ENCODE data around the gene STPG3. TPM values are rescaled to one million over a fixed set of nuclear protein-coding genes. Genes with fewer than 3 reads are reported as not detected.

STPG3 gene
- total and polyA plus RNA-seq, 2 of the 13 experiments (the other 11 are each of a cell fraction or from before 2014, with no cell fraction given), result not detected

DNA sequence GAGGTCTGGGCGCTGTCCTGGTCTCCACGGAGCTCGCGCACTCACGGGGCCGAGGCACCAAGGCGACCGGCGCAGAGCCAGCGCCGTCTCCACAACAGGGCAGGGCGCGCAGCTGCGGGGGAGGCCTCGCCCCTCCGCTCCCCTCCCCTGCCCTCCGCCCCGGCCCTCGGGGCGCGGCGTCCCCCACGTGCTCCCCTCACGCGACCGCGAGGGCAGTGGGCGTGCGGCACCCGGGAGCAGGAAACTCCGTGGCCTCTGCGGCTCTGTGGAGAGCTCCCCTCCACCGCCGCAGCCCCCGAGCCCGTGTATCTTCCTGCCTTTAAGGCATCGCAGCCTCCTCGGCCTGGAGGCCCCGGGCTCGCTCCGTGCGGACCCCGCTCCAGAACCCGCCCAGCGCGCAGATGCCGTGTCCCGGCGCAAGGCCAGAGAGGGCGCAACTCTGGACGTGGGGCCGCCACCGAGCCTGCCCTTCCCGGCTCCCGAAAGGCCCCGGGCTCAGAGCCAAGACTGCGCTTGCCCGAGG lies 10.7 kb upstream of the STPG3 start (continued):
- TF ChIP-seq ZNF143 (CRISPR knock-in tag; IDR thresholded peaks at IDR 0.05) (peak; percentile 71), ATRX (CRISPR knock-in tag; IDR thresholded peaks at IDR 0.05; ENCODE audit: borderline replicate concordance) (no peak), ERF (CRISPR knock-in tag; IDR thresholded peaks at IDR 0.05) (no peak; the same call in 1 of the 2 replicates), ZNF350 (CRISPR knock-in tag; IDR thresholded peaks at IDR 0.05; ENCODE audit: borderline replicate concordance, low read depth) (no peak; the same call in 1 of the 2 replicates), GZF1 (CRISPR knock-in tag; IDR thresholded peaks at IDR 0.05) (peak; percentile 25; the same call in 1 of the 2 replicates), RORA (CRISPR knock-in tag; IDR thresholded peaks at IDR 0.05) (no peak), STAT5B (CRISPR knock-in tag; IDR thresholded peaks at IDR 0.05) (no peak), HNF1A (IDR thresholded peaks at IDR 0.05; ENCODE audit: low read depth) (no peak; the same call in 1 of the 2 replicates), HNF1A (CRISPR knock-in tag; IDR thresholded peaks at IDR 0.05; ENCODE audit: borderline replicate concordance) (peak; percentile 75; the same call in 1 of the 2 replicates), ZNF296 (CRISPR knock-in tag; conservative IDR thresholded peaks at IDR 0.05) (peak; percentile 57; the same call in 1 of the 2 replicates), ZNF768 (CRISPR knock-in tag; IDR thresholded peaks at IDR 0.05) (peak; percentile 82), ZNF619 (CRISPR knock-in tag; IDR thresholded peaks at IDR 0.05) (0 out of 2 replicates have a peak, but pooled peaks have one; percentile 56), EHMT2 (IDR thresholded peaks at IDR 0.05; ENCODE audit: borderline replicate concordance, low read depth, low read length) (no peak), ZNF235 (CRISPR knock-in tag; IDR thresholded peaks at IDR 0.05; ENCODE audit: borderline replicate concordance) (0 out of 2 replicates have a peak, but pooled peaks have one; percentile 71), ZNF75D (CRISPR knock-in tag; IDR thresholded peaks at IDR 0.05; ENCODE audit: borderline replicate concordance) (no peak), CHCHD3 (CRISPR knock-in tag; IDR thresholded peaks at IDR 0.05) (no peak), YEATS2 (CRISPR knock-in tag; IDR thresholded peaks at IDR 0.05; ENCODE audit: borderline replicate concordance) (no peak; the same call in 1 of the 2 replicates), SKI (IDR thresholded peaks at IDR 0.05; ENCODE audit: partially characterized antibody) (no peak), SALL1 (CRISPR knock-in tag; IDR thresholded peaks at IDR 0.05) (peak; percentile 72), PHB2 (IDR thresholded peaks at IDR 0.05; ENCODE audit: partially characterized antibody) (no peak), MED8 (CRISPR knock-in tag; IDR thresholded peaks at IDR 0.05; ENCODE audit: insufficient replicate concordance) (no peak), REPIN1 (CRISPR knock-in tag; IDR thresholded peaks at IDR 0.05; ENCODE audit: borderline replicate concordance, low read depth) (no peak)
- TF ChIP-seq, protein P1, sequence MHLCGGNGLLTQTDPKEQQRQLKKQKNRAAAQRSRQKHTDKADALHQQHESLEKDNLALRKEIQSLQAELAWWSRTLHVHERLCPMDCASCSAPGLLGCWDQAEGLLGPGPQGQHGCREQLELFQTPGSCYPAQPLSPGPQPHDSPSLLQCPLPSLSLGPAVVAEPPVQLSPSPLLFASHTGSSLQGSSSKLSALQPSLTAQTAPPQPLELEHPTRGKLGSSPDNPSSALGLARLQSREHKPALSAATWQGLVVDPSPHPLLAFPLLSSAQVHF (CRISPR knock-in tag; IDR thresholded peaks at IDR 0.05), result 0 out of 2 replicates have a peak, but pooled peaks have one; percentile 69
- TF ChIP-seq, protein P2, sequence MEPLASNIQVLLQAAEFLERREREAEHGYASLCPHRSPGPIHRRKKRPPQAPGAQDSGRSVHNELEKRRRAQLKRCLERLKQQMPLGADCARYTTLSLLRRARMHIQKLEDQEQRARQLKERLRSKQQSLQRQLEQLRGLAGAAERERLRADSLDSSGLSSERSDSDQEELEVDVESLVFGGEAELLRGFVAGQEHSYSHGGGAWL (CRISPR knock-in tag; IDR thresholded peaks at IDR 0.05), result peak; percentile 86
- TF ChIP-seq, protein P3, sequence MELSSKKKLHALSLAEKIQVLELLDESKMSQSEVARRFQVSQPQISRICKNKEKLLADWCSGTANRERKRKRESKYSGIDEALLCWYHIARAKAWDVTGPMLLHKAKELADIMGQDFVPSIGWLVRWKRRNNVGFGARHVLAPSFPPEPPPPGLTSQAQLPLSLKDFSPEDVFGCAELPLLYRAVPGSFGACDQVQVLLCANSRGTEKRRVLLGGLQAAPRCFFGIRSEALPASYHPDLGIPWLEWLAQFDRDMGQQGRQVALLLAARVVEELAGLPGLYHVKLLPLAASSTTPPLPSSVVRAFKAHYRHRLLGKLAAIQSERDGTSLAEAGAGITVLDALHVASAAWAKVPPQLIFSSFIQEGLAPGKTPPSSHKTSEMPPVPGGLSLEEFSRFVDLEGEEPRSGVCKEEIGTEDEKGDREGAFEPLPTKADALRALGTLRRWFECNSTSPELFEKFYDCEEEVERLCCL (CRISPR knock-in tag; IDR thresholded peaks at IDR 0.05; ENCODE audit: borderline replicate concordance), result peak; percentile 90; the same call in 1 of the 2 replicates

Data from HepG2 (cell line).